OCI-LY7 (cell line): ENCODE measurements around the gene IMMP2L.

Source experiments
- CTCF ChIP-seq: fragments of 200-600 bp; sonication (generic); conservative IDR thresholded peaks from 2 replicates; pipeline ENCODE4 v1.5.1; 2014; ENCODE audit warnings: mild to moderate bottlenecking, antibody characterized with exemption, low read length, moderate library complexity, mixed read lengths
- EZH2phosphoT487 ChIP-seq: fragments of 200-600 bp; sonication (generic); IDR thresholded peaks from 2 replicates; pipeline ENCODE4 v1.6.1; 2018; ENCODE audit warnings: low read depth, borderline replicate concordance, mild to moderate bottlenecking, mixed run types, antibody characterized with exemption, low read length, moderate library complexity, mixed read lengths

- TF ChIP-seq CTCF = no peak
- TF ChIP-seq EZH2phosphoT487 = no peak
Observed at GRCh38 chr7:110856704-110857103, 705.6 kb downstream of the IMMP2L start.
